WERI-Rb-1 (cell line): ENCODE results near the gene SRP68.

ENCODE experiments used
- DNase-seq: peaks from one replicate; pipeline ENCODE4 v3.0.0-alpha.2; 2020
- H3K27ac ChIP-seq: fragments of 250-450 bp; sonication (Bioruptor Pico); 2 replicates; pipeline ENCODE4 v1.5.1; 2020; ENCODE audit warnings: mild to moderate bottlenecking, moderate library complexity
- H3K27me3 ChIP-seq: fragments of 250-450 bp; sonication (Bioruptor Pico); 2 replicates; pipeline ENCODE4 v1.5.1; 2021; ENCODE audit warnings: mild to moderate bottlenecking, low read depth, moderate library complexity; ENCODE audit not compliant: insufficient read depth, severe bottlenecking
- H3K36me3 ChIP-seq: fragments of 250-450 bp; sonication (Bioruptor Pico); 2 replicates; pipeline ENCODE4 v1.5.1; 2020; ENCODE audit warnings: mild to moderate bottlenecking, moderate library complexity
- H3K4me3 ChIP-seq: 2 replicates; pipeline ENCODE4 v1.5.1; 2011; ENCODE audit warnings: low read depth, mild to moderate bottlenecking, control low read depth, low read length
- H3K9me3 ChIP-seq: fragments of 250-450 bp; sonication (Bioruptor Pico); 2 replicates; pipeline ENCODE4 v1.5.1; 2021; ENCODE audit warnings: mild to moderate bottlenecking, moderate library complexity; ENCODE audit not compliant: severe bottlenecking
- CTCF ChIP-seq: IDR thresholded peaks from 2 replicates; pipeline ENCODE4 v1.5.1; 2011; ENCODE audit warnings: low read depth, mild to moderate bottlenecking, control low read depth, inconsistent platforms, low read length

Gene SRP68

DNA sequence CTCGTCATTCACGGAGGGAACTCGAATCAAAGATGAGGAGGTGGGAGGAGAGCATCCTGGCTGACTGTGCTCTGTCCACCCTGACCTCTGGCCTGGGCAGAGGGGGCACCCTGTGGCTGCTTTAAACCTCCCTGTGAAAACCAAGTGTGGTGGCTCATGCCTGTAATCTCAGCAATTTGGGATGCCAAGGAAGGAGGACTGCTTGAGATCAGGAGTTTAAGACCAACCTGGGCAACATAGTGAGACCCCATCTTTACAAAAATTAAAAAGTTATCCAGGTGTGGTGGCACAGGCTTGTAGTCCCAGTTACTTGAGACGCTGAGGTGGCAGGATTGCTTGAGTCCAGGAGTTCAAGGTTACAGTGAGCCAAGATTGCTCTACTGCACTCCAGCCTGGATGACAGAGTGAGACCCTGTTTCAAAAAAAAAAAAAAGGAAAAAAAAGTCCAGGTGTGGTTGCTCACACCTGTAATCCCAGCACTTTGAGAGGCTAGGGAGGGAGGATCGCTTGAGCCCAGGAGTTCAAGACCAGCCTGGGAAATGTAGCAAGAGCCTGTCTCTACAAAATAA is 77.4 kb downstream of the SRP68 start:
- no peak for DNase-seq
- Histone ChIP-seq H3K27me3 (no peaks in the 10 kb centered on the region), H3K36me3 (peaks cover 32% of the 10 kb centered on the region), H3K27ac (no peak overlapping the region), H3K4me3 (no peak overlapping the region), H3K9me3 (no peaks in the 10 kb centered on the region)
- TF ChIP-seq CTCF = no peak

DNA sequence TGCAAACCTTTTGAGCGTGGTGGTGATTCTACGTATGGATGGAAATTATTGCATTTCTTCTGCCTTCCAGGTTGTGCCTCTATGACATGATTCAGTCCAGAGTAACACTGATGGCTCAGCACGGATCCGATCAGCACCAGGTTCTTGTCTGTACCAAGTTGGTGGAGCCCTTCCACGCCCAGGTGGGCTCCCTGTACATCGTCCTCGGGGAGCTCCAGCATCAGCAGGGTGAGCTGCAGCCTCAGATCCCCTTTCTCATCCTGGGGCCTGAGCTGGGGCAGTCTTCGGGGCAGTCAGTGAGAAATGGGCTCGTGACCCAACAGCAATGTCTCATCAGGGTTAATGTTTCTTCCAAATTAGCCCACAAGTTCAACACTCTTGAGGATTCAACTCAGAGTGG is 80.9 kb downstream of the SRP68 start:
- Histone ChIP-seq H3K27me3 (no peaks in the 10 kb centered on the region), H3K4me3 (no peak overlapping the region), H3K36me3 (peaks cover 37% of the 10 kb centered on the region), H3K9me3 (no peaks in the 10 kb centered on the region), H3K27ac (no peak overlapping the region)
- DNase-seq = no peak
- no peak for TF ChIP-seq CTCF
